H1 (cell line): ENCODE measurements around the gene PPP1CA. TPM values are rescaled to one million over a fixed set of nuclear protein-coding genes. Genes with fewer than 3 reads are reported as not detected.

Experiments used
- CTCF ChIA-PET: fragments of 300-600 bp; sonication (Branson Sonifier 250); formaldehyde crosslinking; loops from one replicate; lab custom pipeline; 2021; ENCODE audit not compliant: partially characterized antibody; lab: Charles Lee
- POLR2A ChIA-PET: fragments of 300-600 bp; sonication (Branson Sonifier 250); formaldehyde crosslinking; loops from one replicate; lab custom pipeline; 2021; ENCODE audit warnings: inconsistent platforms; ENCODE audit not compliant: partially characterized antibody; lab: Charles Lee
- DNase-seq, 2 experiments: peaks; one replicate each; pipeline versions ENCODE4 v3.0.0 to v3.0.0-alpha.2; 2010 to 2022; ENCODE audit warnings: low spot score in 2 of 2, low read depth in 1 of 2, mixed read lengths in 1 of 2
- FAIRE-seq: peaks from 2 replicates; lab custom pipeline; 2011; peaks lifted over from hg19 to GRCh38; lab: Jason Lieb, UNC
- H2AFZ ChIP-seq: 2 replicates; pipeline ENCODE4 v1.8.1; 2012; ENCODE audit warnings: low read length, inconsistent platforms
- H2AK5ac ChIP-seq: 2 replicates; pipeline ENCODE4 v1.6.1; 2013; ENCODE audit warnings: low read depth, low read length
- H2BK120ac ChIP-seq: replicated peaks from 2 replicates; pipeline ENCODE3; 2013; ENCODE audit warnings: low read depth, low read length, inconsistent platforms
- H2BK12ac ChIP-seq: 2 replicates; pipeline ENCODE4 v1.6.1; 2013; ENCODE audit warnings: low read depth, low read length
- H2BK15ac ChIP-seq: 2 replicates; pipeline ENCODE4 v1.6.1; 2013; ENCODE audit warnings: low read length
- H2BK20ac ChIP-seq: 2 replicates; pipeline ENCODE4 v1.6.1; 2013; ENCODE audit warnings: low read length
- H2BK5ac ChIP-seq: 2 replicates; pipeline ENCODE4 v1.6.1; 2013; ENCODE audit warnings: low read depth, low read length
- H3K14ac ChIP-seq: 2 replicates; pipeline ENCODE4 v1.6.1; 2013; ENCODE audit warnings: inconsistent platforms; ENCODE audit not compliant: insufficient read length
- H3K18ac ChIP-seq: 2 replicates; pipeline ENCODE4 v1.6.1; 2013; ENCODE audit warnings: low read length; ENCODE audit errors: extremely low read depth
- H3K23ac ChIP-seq: 2 replicates; pipeline ENCODE4 v1.6.1; 2013; ENCODE audit warnings: inconsistent platforms; ENCODE audit not compliant: insufficient read length
- H3K23me2 ChIP-seq: 2 replicates; pipeline ENCODE4 v1.6.1; 2013; ENCODE audit warnings: low read depth, low read length
- H3K27ac ChIP-seq: 2 replicates; pipeline ENCODE4 v1.6.1; 2011; ENCODE audit warnings: low read depth, low read length, inconsistent platforms
- H3K27me3 ChIP-seq, 4 experiments: replicated peaks in 1 of 4; 1 replicate in 1 of 4; 2 replicates in 3 of 4; pipeline versions ENCODE4 v1.6.1 to v1.8.1; 2011 to 2013; ENCODE audit warnings: low read length in 3 of 4, mild to moderate bottlenecking in 3 of 4, inconsistent platforms in 2 of 4, mixed read lengths in 2 of 4, moderate library complexity in 1 of 4; ENCODE audit not compliant: control insufficient read depth in 3 of 4, insufficient read depth in 3 of 4; ENCODE audit errors: extremely low read depth in 1 of 4
- H3K36me3 ChIP-seq, 4 experiments: 2 replicates each; pipeline versions ENCODE4 v1.6.1 to v1.8.1; 2011 to 2013; ENCODE audit warnings: mild to moderate bottlenecking in 4 of 4, low read length in 3 of 4, moderate library complexity in 2 of 4, control low read depth in 1 of 4, inconsistent platforms in 1 of 4; ENCODE audit not compliant: insufficient read depth in 4 of 4, control insufficient read depth in 2 of 4
- H3K4ac ChIP-seq: replicated peaks from 2 replicates; pipeline ENCODE3; 2013; ENCODE audit warnings: low read length, low read depth, mixed read lengths, inconsistent platforms; ENCODE audit not compliant: insufficient read length
- H3K4me1 ChIP-seq, 4 experiments: replicated peaks in 1 of 4; 1 replicate in 1 of 4; 2 replicates in 3 of 4; pipeline versions ENCODE4 v1.6.1 to v1.8.1; 2011 to 2013; ENCODE audit warnings: low read length in 3 of 4, inconsistent platforms in 2 of 4, mixed read lengths in 1 of 4; ENCODE audit not compliant: insufficient read depth in 4 of 4, control insufficient read depth in 3 of 4
- H3K4me2 ChIP-seq, 2 experiments: 2 replicates each; pipeline versions ENCODE4 v1.6.1 to v1.8.1; 2011 to 2013; ENCODE audit warnings: low read depth in 2 of 2, low read length in 2 of 2, control low read depth in 1 of 2, inconsistent platforms in 1 of 2, mild to moderate bottlenecking in 1 of 2; ENCODE audit not compliant: insufficient read depth in 1 of 2
- H3K4me3 ChIP-seq, 4 experiments: fragments of 200-600, 300-600 bp in 1 of 4; sonication (generic), shearing (Covaris generic), sonication (Bioruptor Twin) in 1 of 4; 2 replicates each; pipeline versions ENCODE4 v1.5.1 to v1.8.1; 2011 to 2016; ENCODE audit warnings: low read length in 4 of 4, low read depth in 3 of 4, control low read depth in 2 of 4, inconsistent platforms in 2 of 4, mild to moderate bottlenecking in 2 of 4, mixed read lengths in 1 of 4, moderate library complexity in 1 of 4; ENCODE audit not compliant: insufficient read depth in 2 of 4; ENCODE audit errors: extremely low read depth in 1 of 4
- H3K56ac ChIP-seq: replicated peaks from 2 replicates; pipeline ENCODE3; 2013; ENCODE audit warnings: low read depth, mild to moderate bottlenecking, mixed read lengths, low read length, inconsistent platforms; ENCODE audit not compliant: insufficient read length
- H3K79me1 ChIP-seq: 2 replicates; pipeline ENCODE4 v1.6.1; 2013; ENCODE audit warnings: low read depth, low read length, control low read depth
- H3K79me2 ChIP-seq, 2 experiments: 2 replicates each; pipeline versions ENCODE4 v1.6.1 to v1.8.1; 2012 to 2013; ENCODE audit warnings: low read length in 2 of 2, mild to moderate bottlenecking in 2 of 2, inconsistent platforms in 1 of 2; ENCODE audit not compliant: insufficient read depth in 2 of 2, control insufficient read depth in 1 of 2
- H3K9ac ChIP-seq, 4 experiments: replicated peaks in 1 of 4; 1 replicate in 1 of 4; 2 replicates in 3 of 4; pipeline versions ENCODE4 v1.6.1 to v1.8.1; 2011 to 2013; ENCODE audit warnings: low read depth in 3 of 4, low read length in 3 of 4, control low read depth in 2 of 4, mild to moderate bottlenecking in 2 of 4, moderate library complexity in 2 of 4, inconsistent platforms in 1 of 4; ENCODE audit errors: extremely low read depth in 1 of 4
- H3K9me3 ChIP-seq, 2 experiments: 2 replicates each; pipeline versions ENCODE4 v1.6.1 to v1.8.1; 2012 to 2013; ENCODE audit warnings: mild to moderate bottlenecking in 2 of 2, moderate library complexity in 2 of 2, control low read depth in 1 of 2, inconsistent platforms in 1 of 2, low read depth in 1 of 2, low read length in 1 of 2, mixed read lengths in 1 of 2; ENCODE audit not compliant: insufficient read depth in 2 of 2
- H4K20me1 ChIP-seq, 2 experiments: replicated peaks in 1 of 2; 2 replicates each; pipeline versions ENCODE3 to v1.8.1; 2011 to 2013; ENCODE audit warnings: inconsistent platforms in 2 of 2, low read length in 2 of 2, mild to moderate bottlenecking in 1 of 2; ENCODE audit not compliant: insufficient read depth in 2 of 2, control insufficient read depth in 1 of 2
- H4K5ac ChIP-seq: 2 replicates; pipeline ENCODE4 v1.6.1; 2013; ENCODE audit warnings: low read length, low read depth, mixed read lengths, inconsistent platforms; ENCODE audit not compliant: insufficient read length
- H4K8ac ChIP-seq: 2 replicates; pipeline ENCODE4 v1.8.0; 2013; ENCODE audit warnings: mild to moderate bottlenecking, moderate library complexity, low read length, inconsistent platforms; ENCODE audit not compliant: insufficient read depth; ENCODE audit errors: extremely low read depth
- H4K91ac ChIP-seq: replicated peaks from 2 replicates; pipeline ENCODE3; 2013; ENCODE audit warnings: low read length, mixed read lengths, inconsistent platforms; ENCODE audit not compliant: insufficient read length
- CHD1 ChIP-seq: IDR thresholded peaks from 2 replicates; pipeline ENCODE4 v1.6.1; 2012; ENCODE audit warnings: low read depth, low read length, improper control_type of control experiment
- EGR1 ChIP-seq: IDR thresholded peaks from 2 replicates; pipeline ENCODE4 v1.6.1; 2011; ENCODE audit warnings: low read depth, low read length, borderline replicate concordance
- HDAC2 ChIP-seq, 2 experiments: fragments of 300-600 bp in 1 of 2; sonication (generic) in 1 of 2; IDR thresholded peaks; 2 replicates each; pipeline ENCODE4 v1.6.1; 2011 to 2012; ENCODE audit warnings: low read depth in 2 of 2, low read length in 2 of 2, mild to moderate bottlenecking in 2 of 2, moderate library complexity in 2 of 2, borderline replicate concordance in 1 of 2, inconsistent platforms in 1 of 2
- HDAC6 ChIP-seq: IDR thresholded peaks from one replicate; pipeline ENCODE4 v1.7.1; 2012; ENCODE audit warnings: low read depth, mild to moderate bottlenecking, inconsistent platforms, low read length, moderate library complexity
- JUN ChIP-seq: IDR thresholded peaks from 2 replicates; pipeline ENCODE4 v1.6.1; 2011; ENCODE audit warnings: low read depth, mild to moderate bottlenecking, improper control_type of control experiment, low read length
- KDM5A ChIP-seq: fragments of 200-600 bp; IDR thresholded peaks from 2 replicates; pipeline ENCODE4 v1.7.1; 2012; ENCODE audit warnings: mild to moderate bottlenecking, low read length, inconsistent platforms, mixed read lengths
- POLR2AphosphoS5 ChIP-seq: IDR thresholded peaks from 2 replicates; pipeline ENCODE4 v1.6.1; 2011; ENCODE audit warnings: low read depth, low read length
- RBBP5 ChIP-seq: IDR thresholded peaks from 2 replicates; pipeline ENCODE4 v1.7.1; 2012; ENCODE audit warnings: low read depth, mild to moderate bottlenecking, inconsistent platforms, low read length, moderate library complexity, borderline replicate concordance
- SIX5 ChIP-seq: IDR thresholded peaks from 2 replicates; pipeline ENCODE4 v1.6.1; 2011; ENCODE audit warnings: mild to moderate bottlenecking, low read depth, low read length
- TAF1 ChIP-seq: IDR thresholded peaks from 2 replicates; pipeline ENCODE4 v1.6.1; 2011; ENCODE audit warnings: mild to moderate bottlenecking, low read depth, low read length
- TEAD4 ChIP-seq: IDR thresholded peaks from 2 replicates; pipeline ENCODE4 v1.6.1; 2012; ENCODE audit warnings: low read depth, low read length, inconsistent platforms, mixed read lengths
- WGBS, 2 experiments: shearing (Covaris generic) in 1 of 2; methylation state at CpG; one replicate each; pipeline versions ENCODE4 v1.1.6 to v1.1.7; 2013 to 2015; ENCODE audit warnings: low lambda C conversion rate in 2 of 2, mixed read lengths in 2 of 2, inconsistent platforms in 1 of 2, low coverage in 1 of 2, missing lambda C conversion rate in 1 of 2; ENCODE audit not compliant: insufficient replicate concordance in 2 of 2, insufficient coverage in 1 of 2, insufficient read length in 1 of 2; ENCODE audit errors: extremely low coverage in 1 of 2, missing lambda C conversion rate in 1 of 2; 5-methylcytosine and 5-hydroxymethylcytosine counted together
- polyA plus RNA-seq, 7 experiments: library from polyadenylated mRNA; depleted of rRNA in 3 of 7; stranded (reverse) in 5 of 7; unstranded in 2 of 7; fragments of >200 nt in 5 of 7; fragments of 200-250 nt in 2 of 7; gene quantifications; 1 replicate in 5 of 7; 2 replicates in 1 of 7; 4 replicates in 1 of 7; pipeline versions ENCODE4 v1.2.1 to v1.2.3, GENCODE V29; 2011 to 2013; ENCODE audit warnings: missing spikeins in 2 of 7, mixed read lengths in 2 of 7
- total RNA-seq: library from RNA; stranded (reverse); fragmentation: NEBNext Ultra II Directional; extraction: Animal tissue kit (Norgen Biotek cat#: 25700); gene quantifications from 2 replicates; pipeline ENCODE4 v1.2.1, GENCODE V29; 2021
- TF ChIP-seq, protein P1 (sequence below): IDR thresholded peaks from 2 replicates; pipeline ENCODE4 v1.6.1; 2011; ENCODE audit warnings: low read depth, mild to moderate bottlenecking, low read length; ENCODE audit not compliant: insufficient read depth

The PPP1CA gene
- total and polyA plus RNA-seq, 2 of the 8 experiments (the other 6 are each of a cell fraction or from before 2014, with no cell fraction given), result 198 to 359 TPM

DNA sequence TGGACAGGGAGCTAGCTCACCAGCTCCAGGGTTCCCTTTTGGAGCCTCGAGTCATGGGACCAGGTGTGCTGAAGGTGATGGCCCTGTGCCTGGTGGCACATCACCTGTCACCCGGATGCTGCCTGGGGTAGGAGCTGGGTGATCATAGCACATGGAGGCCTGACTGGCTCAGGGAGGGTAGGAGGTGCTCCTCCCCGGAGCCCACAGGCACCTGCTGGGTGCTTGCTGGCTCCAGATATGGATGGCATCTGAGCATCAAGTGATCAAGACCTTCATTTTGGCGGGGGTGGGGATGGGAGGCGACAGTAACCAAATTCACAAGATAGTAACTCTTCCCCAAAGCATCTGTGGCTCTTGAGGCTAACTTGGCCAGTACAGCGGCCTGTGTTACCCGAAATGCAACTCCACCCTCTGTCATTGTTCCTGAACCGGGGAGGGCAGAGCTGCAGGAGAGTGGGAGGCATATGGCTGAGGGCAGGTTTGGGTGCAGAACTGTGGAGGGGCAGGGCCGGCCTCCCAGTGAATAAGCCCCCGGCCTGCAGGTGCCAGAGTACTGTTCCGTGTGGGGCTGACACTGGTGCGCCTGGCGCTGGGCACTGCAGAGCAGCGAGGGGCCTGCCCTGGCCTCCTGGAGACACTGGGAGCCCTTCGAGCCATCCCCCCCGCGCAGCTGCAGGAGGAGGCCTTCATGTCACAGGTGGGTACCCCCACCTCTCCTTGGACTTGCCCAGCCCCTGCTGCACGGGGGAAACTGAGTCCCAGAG is 7.0 kb upstream of the PPP1CA start:
- Histone ChIP-seq H2BK20ac (peak overlapping the region; percentile 48), H3K56ac (no peak overlapping the region), H3K23me2 (no peaks in the 10 kb centered on the region), H4K8ac (no peak overlapping the region), H2BK15ac (0 out of 2 replicates have a peak overlapping the region, but pooled peaks have one; percentile 65), H2BK5ac (0 out of 2 replicates have a peak overlapping the region, but pooled peaks have one; percentile 24), H3K79me2 (no peaks in the 10 kb centered on the region), H4K91ac (no peak overlapping the region), H3K4me1 (peaks cover 0 to 11% (median 7%) of the 10 kb centered on the region in 4 experiments; a peak in 5 of 7 replicates), H4K5ac (no peak overlapping the region), H4K20me1 (no peaks in the 10 kb centered on the region), H2AK5ac (0 out of 2 replicates have a peak overlapping the region, but pooled peaks have one; percentile 1), H3K36me3 (no peaks in the 10 kb centered on the region), H2BK120ac (no peak overlapping the region), H3K4me3 (no peak overlapping the region), H3K27ac (no peak overlapping the region), H3K9ac (no peak overlapping the region), H2AFZ (no peak overlapping the region), H3K23ac (no peak overlapping the region), H3K18ac (no peak overlapping the region), H3K27me3 (peaks cover 0 to 16% (median 5%) of the 10 kb centered on the region in 4 experiments; a peak in 4 of 7 replicates), H3K4me2 (no peak overlapping the region), H3K4ac (no peak overlapping the region), H2BK12ac (0 out of 2 replicates have a peak overlapping the region, but pooled peaks have one; percentile 60), H3K79me1 (no peaks in the 10 kb centered on the region), H3K14ac (no peak overlapping the region), H3K9me3 (no peaks in the 10 kb centered on the region)
- FAIRE-seq (no peak), DNase-seq (no peak)
- CTCF ChIA-PET, result no interaction called here
- POLR2A ChIA-PET, result interaction anchor here (0.9 to 1.9 kb wide), 6 partner anchors 10 to 29 kb away, joined by 3 to 6 read pairs (median 4); partner anchors contain the start of gene PTPRCAP
- WGBS, 2 experiments, result 89% methylated on average over 13 of the region's 18 CpGs; no CpG with 5 or more reads in 1 of the 2 experiments
- TF ChIP-seq POLR2AphosphoS5 (no peak), SIX5 (no peak), TAF1 (no peak), HDAC2 (IDR thresholded peaks at IDR 0.05; ENCODE audit: borderline replicate concordance in 1 of 2, low read depth in 2 of 2, low read length in 2 of 2) (no peak), CHD1 (no peak), KDM5A (no peak), EGR1 (no peak), RBBP5 (no peak), JUN (no peak), HDAC6 (no peak), TEAD4 (no peak)
- TF ChIP-seq, protein P1, sequence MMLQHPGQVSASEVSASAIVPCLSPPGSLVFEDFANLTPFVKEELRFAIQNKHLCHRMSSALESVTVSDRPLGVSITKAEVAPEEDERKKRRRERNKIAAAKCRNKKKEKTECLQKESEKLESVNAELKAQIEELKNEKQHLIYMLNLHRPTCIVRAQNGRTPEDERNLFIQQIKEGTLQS, result no peak
